Measurements from ENCODE around the gene CDH23.

CDH23 gene

DNA sequence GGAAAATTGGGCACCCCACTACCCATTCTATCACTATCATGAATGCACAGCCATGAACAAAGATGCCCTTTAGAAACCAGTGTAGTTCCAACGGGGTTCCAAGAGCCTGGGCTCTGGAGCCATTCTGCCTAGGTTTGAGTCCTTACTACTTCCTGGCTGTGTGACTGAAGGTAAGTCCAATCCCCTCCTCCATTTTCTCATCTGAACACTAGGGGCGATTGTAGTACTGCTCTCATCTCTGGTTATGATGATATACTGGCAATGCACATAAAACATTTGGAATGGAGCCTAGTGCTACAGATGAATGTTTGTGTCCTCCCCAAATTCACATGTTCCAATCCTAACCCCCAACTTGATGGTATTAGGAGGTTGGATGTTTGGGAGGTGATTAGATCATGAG lies 28.1 kb upstream of the CDH23 start:
- H3K27me3 ChIP-seq (ENCODE audit: control insufficient read depth, insufficient read depth, low read length, poor library complexity, severe bottlenecking), result no peaks in the 10 kb centered on the region
- H3K4me3 ChIP-seq (ENCODE audit: insufficient read depth, low read depth, low read length), result no peak overlapping the region
- no peaks in the 10 kb centered on the region for H3K9me3 ChIP-seq (ENCODE audit: control insufficient read depth, low read length)
- H3K4me1 ChIP-seq (ENCODE audit: control insufficient read depth, insufficient read depth, low read length), result no peaks in the 10 kb centered on the region
- WGBS, 2 experiments, result 81 to 83% methylated on average over 1 to 2 of the region's 2 CpGs
- no peak overlapping the region for H3K27ac ChIP-seq (ENCODE audit: insufficient read depth, low read depth, low read length, poor library complexity, severe bottlenecking)
- H3K36me3 ChIP-seq (ENCODE audit: control insufficient read depth, insufficient read depth, low read length), result no peaks in the 10 kb centered on the region

DNA sequence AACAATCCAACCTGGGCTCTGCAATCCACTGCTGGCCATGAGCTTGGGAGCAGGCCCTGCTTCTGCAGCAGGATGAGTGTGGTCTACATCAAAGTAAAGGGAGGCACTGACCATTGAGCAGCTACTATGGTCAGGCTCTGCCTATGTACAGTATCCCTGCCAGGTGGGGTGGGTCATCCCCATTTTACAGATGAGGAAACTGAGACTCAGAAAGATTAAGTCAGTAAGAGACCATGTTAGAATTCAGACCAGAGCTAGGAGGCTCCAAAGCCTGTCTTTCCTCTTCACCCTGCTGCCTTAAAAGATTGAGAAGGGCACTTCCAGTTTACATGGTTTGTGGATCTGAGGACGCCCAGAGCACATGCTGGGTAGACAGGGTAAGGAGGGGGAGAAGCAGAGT lies 27.1 kb upstream of the CDH23 start:
- no peak overlapping the region for H3K4me3 ChIP-seq (ENCODE audit: insufficient read depth, low read depth, low read length)
- 88 to 90% methylated on average over 1 of the region's 1 CpG for WGBS, 2 experiments
- H3K4me1 ChIP-seq (ENCODE audit: control insufficient read depth, insufficient read depth, low read length), result no peaks in the 10 kb centered on the region
- no peaks in the 10 kb centered on the region for H3K27me3 ChIP-seq (ENCODE audit: control insufficient read depth, insufficient read depth, low read length, poor library complexity, severe bottlenecking)
- no peaks in the 10 kb centered on the region for H3K36me3 ChIP-seq (ENCODE audit: control insufficient read depth, insufficient read depth, low read length)
- H3K9me3 ChIP-seq (ENCODE audit: control insufficient read depth, low read length), result no peaks in the 10 kb centered on the region
- no peak overlapping the region for H3K27ac ChIP-seq (ENCODE audit: insufficient read depth, low read depth, low read length, poor library complexity, severe bottlenecking)

DNA sequence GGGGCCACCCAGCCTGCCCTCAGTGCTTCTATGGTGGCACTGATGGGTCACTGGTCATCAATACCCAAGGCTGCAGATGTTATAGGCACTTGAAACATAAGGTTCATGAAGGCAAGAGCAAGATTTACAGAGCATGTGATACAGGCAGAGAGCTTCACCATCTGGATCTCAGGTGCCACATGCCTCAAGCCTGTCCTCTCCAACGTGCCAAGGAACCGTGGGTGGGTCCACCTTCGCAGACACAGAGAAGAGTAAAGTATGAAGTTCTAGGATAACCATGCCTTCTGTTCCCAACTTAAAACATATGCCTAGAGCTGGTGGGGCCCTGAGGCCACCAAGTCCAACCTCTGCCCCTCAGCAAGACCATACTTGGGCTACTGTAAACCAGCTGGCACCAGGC lies 26.7 kb upstream of the CDH23 start:
- H3K9me3 ChIP-seq (ENCODE audit: control insufficient read depth, low read length), result no peaks in the 10 kb centered on the region
- H3K36me3 ChIP-seq (ENCODE audit: control insufficient read depth, insufficient read depth, low read length), result no peaks in the 10 kb centered on the region
- H3K4me1 ChIP-seq (ENCODE audit: control insufficient read depth, insufficient read depth, low read length), result no peaks in the 10 kb centered on the region
- H3K4me3 ChIP-seq (ENCODE audit: insufficient read depth, low read depth, low read length), result no peak overlapping the region
- no peak overlapping the region for H3K27ac ChIP-seq (ENCODE audit: insufficient read depth, low read depth, low read length, poor library complexity, severe bottlenecking)
- 94 to 96% methylated on average over 3 of the region's 3 CpGs for WGBS, 2 experiments
- no peaks in the 10 kb centered on the region for H3K27me3 ChIP-seq (ENCODE audit: control insufficient read depth, insufficient read depth, low read length, poor library complexity, severe bottlenecking)

DNA sequence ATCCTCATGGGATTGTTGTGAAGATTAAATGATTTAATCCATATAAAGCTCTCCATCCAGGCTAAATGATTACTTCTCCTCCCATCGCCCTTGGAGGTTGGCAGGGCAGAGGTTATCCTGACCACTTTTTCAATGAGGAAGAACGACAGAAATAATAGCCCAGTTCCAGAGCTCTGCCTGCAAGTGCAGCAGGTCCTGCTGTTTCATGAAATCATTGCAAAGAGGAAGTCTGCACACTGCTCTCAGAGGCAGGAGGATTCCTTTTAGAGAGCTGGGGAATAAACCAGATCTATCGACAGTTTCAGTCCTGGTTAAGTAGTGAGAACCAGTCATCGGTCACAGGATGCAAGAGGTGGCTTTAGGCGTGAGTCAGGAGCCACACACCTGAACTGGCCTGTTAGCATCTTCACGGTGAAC lies 25.0 kb upstream of the CDH23 start:
- no peaks in the 10 kb centered on the region for H3K27me3 ChIP-seq (ENCODE audit: control insufficient read depth, insufficient read depth, low read length, poor library complexity, severe bottlenecking)

DNA sequence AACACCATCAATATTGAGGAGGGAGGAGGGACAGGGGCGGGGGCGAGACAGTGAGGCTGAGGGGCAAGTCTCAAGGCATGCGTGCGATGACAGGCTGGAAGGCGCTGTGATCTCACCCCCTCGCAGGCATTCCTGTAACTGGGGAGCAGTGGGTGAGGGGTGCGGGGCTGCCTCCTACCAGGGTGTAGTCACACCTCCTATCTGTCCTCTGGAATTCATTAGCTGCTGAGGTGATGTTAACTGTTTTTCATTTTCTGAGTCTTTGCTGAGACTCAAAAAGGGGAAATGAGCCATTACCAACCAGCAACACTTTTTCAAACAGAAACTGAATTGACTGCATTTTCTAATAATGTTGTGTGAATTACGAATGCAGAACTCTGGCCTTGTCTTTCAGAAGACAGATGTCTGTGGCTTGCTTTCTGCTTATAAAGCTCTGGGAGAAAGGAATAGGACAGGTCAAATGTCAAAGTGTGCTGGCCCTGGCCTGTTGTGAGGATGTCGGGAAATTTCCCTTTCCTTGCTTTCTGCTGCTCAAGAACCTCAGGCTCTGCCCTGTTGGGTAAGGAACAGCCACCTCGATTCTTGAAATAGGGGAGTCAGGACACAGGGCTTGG lies 23.7 kb upstream of the CDH23 start:
- 85 to 88% methylated on average over 10 of the region's 10 CpGs for WGBS, 2 experiments
- no peaks in the 10 kb centered on the region for H3K4me1 ChIP-seq (ENCODE audit: control insufficient read depth, insufficient read depth, low read length)
- no peaks in the 10 kb centered on the region for H3K9me3 ChIP-seq (ENCODE audit: control insufficient read depth, low read length)
- no peaks in the 10 kb centered on the region for H3K27me3 ChIP-seq (ENCODE audit: control insufficient read depth, insufficient read depth, low read length, poor library complexity, severe bottlenecking)
- no peak overlapping the region for H3K27ac ChIP-seq (ENCODE audit: insufficient read depth, low read depth, low read length, poor library complexity, severe bottlenecking)
- no peaks in the 10 kb centered on the region for H3K36me3 ChIP-seq (ENCODE audit: control insufficient read depth, insufficient read depth, low read length)
- H3K4me3 ChIP-seq (ENCODE audit: insufficient read depth, low read depth, low read length), result no peak overlapping the region

More for the DNA sequence above, 25.0 kb upstream of the CDH23 start:
- Histone ChIP-seq H3K4me1 (ENCODE audit: control insufficient read depth, insufficient read depth, low read length) (no peaks in the 10 kb centered on the region), H3K27ac (ENCODE audit: insufficient read depth, low read depth, low read length, poor library complexity, severe bottlenecking) (no peak overlapping the region), H3K4me3 (ENCODE audit: insufficient read depth, low read depth, low read length) (no peak overlapping the region), H3K9me3 (ENCODE audit: control insufficient read depth, low read length) (no peaks in the 10 kb centered on the region), H3K36me3 (ENCODE audit: control insufficient read depth, insufficient read depth, low read length) (no peaks in the 10 kb centered on the region)
- WGBS, 2 experiments, result 91 to 96% methylated on average over 6 of the region's 6 CpGs

DNA sequence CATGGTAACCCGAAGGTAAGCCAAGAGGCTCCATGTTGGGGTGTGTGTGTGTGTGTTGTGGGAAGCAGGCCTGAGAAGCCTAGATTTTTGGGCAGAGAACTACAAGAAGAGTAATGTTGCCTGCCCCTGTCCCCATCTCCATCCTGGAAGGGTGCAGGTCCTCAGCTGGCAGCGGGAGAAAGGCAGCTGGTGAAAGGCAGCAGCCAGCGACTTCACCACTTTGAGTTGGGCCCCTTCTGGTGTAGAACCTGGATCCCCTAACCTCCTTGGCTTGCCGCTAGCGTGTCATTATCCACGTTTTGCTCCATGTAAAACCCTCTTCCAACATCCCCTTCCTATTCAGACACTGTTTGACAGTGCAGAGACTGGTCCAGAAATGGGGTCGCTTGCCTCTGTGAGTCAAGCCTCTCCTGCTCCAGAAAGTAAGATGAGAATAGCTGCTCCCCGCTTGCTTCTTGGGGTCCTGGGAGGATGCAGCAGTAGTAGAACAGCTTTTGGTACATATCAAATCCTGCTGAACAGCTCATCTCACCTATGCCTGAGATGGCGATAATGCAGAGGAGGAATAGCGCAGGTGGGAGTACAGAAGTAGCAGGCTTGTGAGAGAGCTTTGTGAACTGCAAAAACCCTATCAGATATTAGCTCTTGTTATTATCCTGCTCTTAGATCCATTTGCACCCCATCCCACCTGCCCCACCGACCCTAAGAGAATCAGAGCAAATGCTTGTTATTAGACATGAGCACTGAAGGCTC lies 22.1 kb upstream of the CDH23 start:
- Histone ChIP-seq H3K27ac (ENCODE audit: insufficient read depth, low read depth, low read length, poor library complexity, severe bottlenecking) (no peak overlapping the region), H3K4me1 (ENCODE audit: control insufficient read depth, insufficient read depth, low read length) (no peaks in the 10 kb centered on the region), H3K4me3 (ENCODE audit: insufficient read depth, low read depth, low read length) (no peak overlapping the region), H3K27me3 (ENCODE audit: control insufficient read depth, insufficient read depth, low read length, poor library complexity, severe bottlenecking) (no peaks in the 10 kb centered on the region), H3K36me3 (ENCODE audit: control insufficient read depth, insufficient read depth, low read length) (no peaks in the 10 kb centered on the region), H3K9me3 (ENCODE audit: control insufficient read depth, low read length) (no peaks in the 10 kb centered on the region)
- WGBS, 2 experiments, result 90% methylated on average over 11 of the region's 11 CpGs

DNA sequence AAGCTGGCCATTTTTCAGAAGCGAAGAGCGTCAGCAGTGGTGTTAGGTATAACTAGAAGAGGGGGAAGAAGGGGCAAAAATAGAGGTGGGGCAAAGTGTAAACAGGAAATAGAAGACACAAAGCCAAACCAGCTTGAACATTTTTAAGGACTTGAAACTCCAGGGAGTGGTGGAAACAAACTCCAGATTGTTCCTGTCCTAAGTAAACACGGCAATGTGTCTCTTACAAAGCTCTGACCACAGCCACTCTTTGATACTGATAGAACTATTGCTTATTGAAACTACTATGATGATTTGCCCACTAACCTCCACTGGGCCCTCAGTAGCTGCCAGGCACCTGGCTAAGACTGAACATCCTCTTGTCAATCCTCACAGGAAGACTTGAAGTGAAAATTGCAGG lies 20.8 kb upstream of the CDH23 start:
- no peaks in the 10 kb centered on the region for H3K36me3 ChIP-seq (ENCODE audit: control insufficient read depth, insufficient read depth, low read length)
- no peak overlapping the region for H3K27ac ChIP-seq (ENCODE audit: insufficient read depth, low read depth, low read length, poor library complexity, severe bottlenecking)
- H3K4me1 ChIP-seq (ENCODE audit: control insufficient read depth, insufficient read depth, low read length), result no peaks in the 10 kb centered on the region
- no peaks in the 10 kb centered on the region for H3K9me3 ChIP-seq (ENCODE audit: control insufficient read depth, low read length)
- 83 to 85% methylated on average over 3 of the region's 3 CpGs for WGBS, 2 experiments
- H3K4me3 ChIP-seq (ENCODE audit: insufficient read depth, low read depth, low read length), result no peak overlapping the region
- H3K27me3 ChIP-seq (ENCODE audit: control insufficient read depth, insufficient read depth, low read length, poor library complexity, severe bottlenecking), result no peaks in the 10 kb centered on the region

DNA sequence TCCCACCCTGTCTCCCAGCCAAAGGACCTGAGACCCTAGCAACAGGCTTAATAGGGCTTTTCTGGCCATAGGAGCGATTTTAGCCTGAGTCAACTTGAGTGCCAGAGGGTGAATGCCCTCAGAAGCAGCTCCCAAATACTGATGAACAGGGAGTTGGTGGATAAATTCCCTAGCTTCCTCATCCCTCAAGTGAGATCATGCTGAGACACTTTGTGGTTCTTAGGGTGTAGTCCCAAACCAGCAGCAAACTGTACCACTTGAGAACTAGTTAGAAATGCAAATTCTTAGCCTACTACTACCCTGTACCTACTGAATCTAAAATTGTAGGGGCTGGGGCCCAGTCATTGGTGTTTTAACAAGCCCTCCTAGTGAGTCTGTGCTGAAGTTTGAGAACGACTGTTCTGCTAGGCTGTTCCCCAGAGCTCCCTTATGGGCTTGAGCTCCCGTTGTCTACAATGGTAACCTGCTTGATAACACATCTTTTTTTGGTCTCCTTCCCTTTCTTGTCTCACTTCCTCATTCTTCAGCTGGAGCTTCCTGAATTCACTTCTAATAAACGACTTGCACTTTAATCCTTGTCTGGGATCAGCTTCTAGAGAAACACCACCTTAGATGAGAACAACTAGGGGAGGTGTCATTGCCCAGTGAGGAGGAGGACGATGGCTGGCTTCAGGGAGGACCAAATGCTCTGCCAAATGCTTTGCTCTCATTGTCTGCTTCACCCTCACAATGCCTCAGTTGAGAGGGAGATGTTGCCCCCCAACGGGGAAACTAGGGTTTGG lies 18.2 kb upstream of the CDH23 start:
- no peaks in the 10 kb centered on the region for H3K36me3 ChIP-seq (ENCODE audit: control insufficient read depth, insufficient read depth, low read length)
- no peak overlapping the region for H3K27ac ChIP-seq (ENCODE audit: insufficient read depth, low read depth, low read length, poor library complexity, severe bottlenecking)
- H3K4me1 ChIP-seq (ENCODE audit: control insufficient read depth, insufficient read depth, low read length), result no peaks in the 10 kb centered on the region
- WGBS, 2 experiments, result 83 to 88% methylated on average over 6 of the region's 6 CpGs
- H3K9me3 ChIP-seq (ENCODE audit: control insufficient read depth, low read length), result no peaks in the 10 kb centered on the region
- no peaks in the 10 kb centered on the region for H3K27me3 ChIP-seq (ENCODE audit: control insufficient read depth, insufficient read depth, low read length, poor library complexity, severe bottlenecking)
- no peak overlapping the region for H3K4me3 ChIP-seq (ENCODE audit: insufficient read depth, low read depth, low read length)

DNA sequence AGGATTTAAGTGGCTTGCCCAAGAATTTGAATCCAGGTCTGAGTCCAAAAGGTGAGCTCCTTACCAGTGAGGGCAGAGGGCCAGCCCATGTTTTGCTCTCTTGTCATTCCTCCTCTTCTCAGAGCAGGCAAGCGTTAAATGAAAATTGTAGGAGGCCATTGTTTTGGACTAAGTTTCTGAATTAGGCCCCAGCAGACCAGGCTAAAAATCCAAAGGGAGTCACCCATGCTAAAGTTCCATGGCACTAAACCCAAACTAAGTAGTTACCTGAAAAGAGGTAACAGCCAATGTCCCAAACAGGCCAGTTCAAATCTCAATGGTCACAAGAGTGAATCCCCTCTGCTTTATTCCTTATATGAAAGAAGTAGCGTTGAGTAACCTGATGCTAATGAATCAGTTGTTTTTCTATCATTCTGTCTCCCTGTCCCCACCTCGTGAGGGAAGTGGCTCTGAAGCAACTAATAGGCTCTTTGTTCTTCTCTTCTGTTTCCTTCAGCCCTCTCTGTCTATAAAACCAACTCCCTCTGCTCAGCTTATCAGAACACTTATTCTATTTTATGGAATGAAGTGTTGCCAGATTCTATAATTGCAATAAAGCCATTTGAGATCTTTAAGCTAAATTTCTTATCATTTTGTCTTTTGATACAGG lies 17.5 kb upstream of the CDH23 start:
- no peaks in the 10 kb centered on the region for H3K36me3 ChIP-seq (ENCODE audit: control insufficient read depth, insufficient read depth, low read length)
- H3K27me3 ChIP-seq (ENCODE audit: control insufficient read depth, insufficient read depth, low read length, poor library complexity, severe bottlenecking), result no peaks in the 10 kb centered on the region
- 65 to 72% methylated on average over 3 of the region's 3 CpGs for WGBS, 2 experiments
- no peaks in the 10 kb centered on the region for H3K9me3 ChIP-seq (ENCODE audit: control insufficient read depth, low read length)
- no peak overlapping the region for H3K4me3 ChIP-seq (ENCODE audit: insufficient read depth, low read depth, low read length)
- no peak overlapping the region for H3K27ac ChIP-seq (ENCODE audit: insufficient read depth, low read depth, low read length, poor library complexity, severe bottlenecking)
- no peaks in the 10 kb centered on the region for H3K4me1 ChIP-seq (ENCODE audit: control insufficient read depth, insufficient read depth, low read length)

DNA sequence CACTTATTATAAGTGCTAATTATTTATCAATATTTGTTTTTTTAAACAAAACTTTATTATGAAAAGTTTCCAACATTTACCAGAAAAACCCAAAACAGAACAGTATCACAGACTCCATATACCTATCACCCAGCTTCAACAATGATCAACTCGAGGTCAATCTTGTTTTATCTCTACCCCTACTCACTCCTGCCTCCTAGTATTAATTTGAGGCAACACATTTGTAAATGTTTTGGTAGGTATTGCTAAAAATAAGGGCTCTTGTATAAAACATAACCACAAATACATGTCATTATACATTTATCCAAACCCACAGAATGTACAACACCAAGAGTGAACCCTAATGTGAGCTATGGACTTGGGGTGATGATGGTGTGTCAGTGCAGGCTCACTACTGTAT lies 15.9 kb upstream of the CDH23 start:
- Histone ChIP-seq H3K27me3 (ENCODE audit: control insufficient read depth, insufficient read depth, low read length, poor library complexity, severe bottlenecking) (no peaks in the 10 kb centered on the region), H3K4me1 (ENCODE audit: control insufficient read depth, insufficient read depth, low read length) (no peaks in the 10 kb centered on the region), H3K27ac (ENCODE audit: insufficient read depth, low read depth, low read length, poor library complexity, severe bottlenecking) (no peak overlapping the region), H3K4me3 (ENCODE audit: insufficient read depth, low read depth, low read length) (no peak overlapping the region), H3K9me3 (ENCODE audit: control insufficient read depth, low read length) (no peaks in the 10 kb centered on the region), H3K36me3 (ENCODE audit: control insufficient read depth, insufficient read depth, low read length) (no peaks in the 10 kb centered on the region)
- 89 to 100% methylated on average over 1 of the region's 1 CpG for WGBS, 2 experiments

All from ectodermal cell (in vitro differentiated cells).